Right lobe of liver (tissue), 4 donors: Measurements from ENCODE around the gene LTN1.

Experiments
- POLR2A ChIP-seq: fragments of 450-650 bp; IDR thresholded peaks from one replicate; pipeline ENCODE4 v1.6.1; 2017; ENCODE audit warnings: antibody characterized with exemption, mild to moderate bottlenecking
- TF ChIP-seq, protein P1 (sequence below), 4 donors: fragments of 200-600 bp in 3 of 4; fragments of 450-650 bp in 1 of 4; IDR thresholded peaks; one replicate each; pipeline versions ENCODE4 v1.5.1 to v1.8.0; 2016 to 2022; ENCODE audit warnings: antibody characterized with exemption in 4 of 4, mild to moderate bottlenecking in 2 of 4
- donor health status: DM: no; HTN: no; CAD: no.
- donor health status: DM: no; HTN: no; CAD: no.
- donor health status: DM: no; HTN: yes; CAD: no.

DNA sequence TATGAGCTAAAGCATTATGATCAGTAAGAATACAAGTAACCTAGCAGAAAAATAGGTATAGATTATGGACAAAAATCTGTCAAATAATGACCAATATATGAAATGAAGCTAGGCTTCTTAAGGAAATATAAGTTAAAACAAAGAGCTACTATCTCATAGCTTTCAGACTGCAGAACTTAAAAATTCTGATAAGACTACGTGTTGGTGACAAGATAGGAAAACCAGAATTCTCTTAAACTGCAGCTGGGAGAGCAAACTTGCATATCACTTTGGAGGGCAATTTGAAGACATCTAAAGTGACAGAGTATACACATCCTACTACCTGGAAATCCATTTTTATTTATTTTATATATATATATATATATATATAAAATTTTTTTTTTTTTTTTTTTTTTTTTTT lies 65.5 kb downstream of the LTN1 start:
- TF ChIP-seq, protein P1, sequence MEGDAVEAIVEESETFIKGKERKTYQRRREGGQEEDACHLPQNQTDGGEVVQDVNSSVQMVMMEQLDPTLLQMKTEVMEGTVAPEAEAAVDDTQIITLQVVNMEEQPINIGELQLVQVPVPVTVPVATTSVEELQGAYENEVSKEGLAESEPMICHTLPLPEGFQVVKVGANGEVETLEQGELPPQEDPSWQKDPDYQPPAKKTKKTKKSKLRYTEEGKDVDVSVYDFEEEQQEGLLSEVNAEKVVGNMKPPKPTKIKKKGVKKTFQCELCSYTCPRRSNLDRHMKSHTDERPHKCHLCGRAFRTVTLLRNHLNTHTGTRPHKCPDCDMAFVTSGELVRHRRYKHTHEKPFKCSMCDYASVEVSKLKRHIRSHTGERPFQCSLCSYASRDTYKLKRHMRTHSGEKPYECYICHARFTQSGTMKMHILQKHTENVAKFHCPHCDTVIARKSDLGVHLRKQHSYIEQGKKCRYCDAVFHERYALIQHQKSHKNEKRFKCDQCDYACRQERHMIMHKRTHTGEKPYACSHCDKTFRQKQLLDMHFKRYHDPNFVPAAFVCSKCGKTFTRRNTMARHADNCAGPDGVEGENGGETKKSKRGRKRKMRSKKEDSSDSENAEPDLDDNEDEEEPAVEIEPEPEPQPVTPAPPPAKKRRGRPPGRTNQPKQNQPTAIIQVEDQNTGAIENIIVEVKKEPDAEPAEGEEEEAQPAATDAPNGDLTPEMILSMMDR (IDR thresholded peaks at IDR 0.05): no peak
- no peak for TF ChIP-seq POLR2A
